GM18511 (cell line): ENCODE results near the gene GLE1.

Source experiments
- ATAC-seq: cut with Tn5 transposase; IDR thresholded peaks from one replicate; pipeline ENCODE4 v1.9.1; 2021; ENCODE audit warnings: mild to moderate bottlenecking, moderate library complexity; ENCODE audit not compliant: unreplicated experiment

Gene GLE1

DNA sequence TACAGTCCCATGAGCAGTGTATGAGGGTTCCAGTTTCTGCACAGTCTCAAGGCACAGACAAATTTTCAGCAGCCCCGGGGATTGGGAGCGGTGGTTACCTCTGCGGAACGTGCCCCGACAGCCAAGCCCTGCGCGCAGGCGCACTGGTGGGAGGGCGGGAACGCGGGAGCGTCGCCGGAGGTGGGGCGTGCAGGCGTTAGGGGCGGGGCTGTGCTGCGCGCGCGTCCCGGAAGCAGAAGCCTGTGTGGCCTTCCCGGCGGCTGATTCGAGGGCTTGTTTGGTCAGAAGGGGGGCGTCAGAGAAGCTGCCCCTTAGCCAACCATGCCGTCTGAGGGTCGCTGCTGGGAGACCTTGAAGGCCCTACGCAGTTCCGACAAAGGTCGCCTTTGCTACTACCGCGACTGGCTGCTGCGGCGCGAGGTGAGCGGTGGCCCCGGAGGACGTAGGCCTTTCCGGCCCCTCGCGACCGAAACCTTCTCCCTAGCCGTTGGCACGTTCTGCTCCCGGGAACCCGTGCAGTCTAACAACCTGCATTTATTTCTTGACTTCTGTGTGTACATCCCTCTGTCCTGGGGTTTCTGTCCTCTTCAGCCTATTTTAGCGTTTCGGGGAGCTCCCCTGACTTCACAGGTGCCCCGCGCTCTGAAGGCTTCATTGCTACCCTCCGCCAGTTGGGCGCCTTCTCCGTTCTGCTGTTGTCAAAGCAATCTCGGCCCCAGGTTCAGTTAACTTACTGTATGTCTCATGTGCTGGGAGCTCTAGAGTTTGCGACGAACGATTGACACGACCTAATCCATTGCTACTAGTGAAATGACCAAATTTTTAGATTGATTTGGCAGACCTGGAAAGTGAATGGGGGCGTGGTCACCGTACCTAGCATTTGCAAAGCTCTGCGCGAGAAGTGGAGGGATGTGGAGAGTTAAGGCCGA, at the start of gene GLE1:
TSS of gene GLE1 (plus strand) at position 235 of the 929 bp plus-strand sequence. CDS start at position 322, 87 bp downstream.
- peak; percentile 90 for ATAC-seq

GRCh38 chr9:128454991-128455390, 49.5 kb upstream of the GLE1 start:
- ATAC-seq, result no peak

DNA sequence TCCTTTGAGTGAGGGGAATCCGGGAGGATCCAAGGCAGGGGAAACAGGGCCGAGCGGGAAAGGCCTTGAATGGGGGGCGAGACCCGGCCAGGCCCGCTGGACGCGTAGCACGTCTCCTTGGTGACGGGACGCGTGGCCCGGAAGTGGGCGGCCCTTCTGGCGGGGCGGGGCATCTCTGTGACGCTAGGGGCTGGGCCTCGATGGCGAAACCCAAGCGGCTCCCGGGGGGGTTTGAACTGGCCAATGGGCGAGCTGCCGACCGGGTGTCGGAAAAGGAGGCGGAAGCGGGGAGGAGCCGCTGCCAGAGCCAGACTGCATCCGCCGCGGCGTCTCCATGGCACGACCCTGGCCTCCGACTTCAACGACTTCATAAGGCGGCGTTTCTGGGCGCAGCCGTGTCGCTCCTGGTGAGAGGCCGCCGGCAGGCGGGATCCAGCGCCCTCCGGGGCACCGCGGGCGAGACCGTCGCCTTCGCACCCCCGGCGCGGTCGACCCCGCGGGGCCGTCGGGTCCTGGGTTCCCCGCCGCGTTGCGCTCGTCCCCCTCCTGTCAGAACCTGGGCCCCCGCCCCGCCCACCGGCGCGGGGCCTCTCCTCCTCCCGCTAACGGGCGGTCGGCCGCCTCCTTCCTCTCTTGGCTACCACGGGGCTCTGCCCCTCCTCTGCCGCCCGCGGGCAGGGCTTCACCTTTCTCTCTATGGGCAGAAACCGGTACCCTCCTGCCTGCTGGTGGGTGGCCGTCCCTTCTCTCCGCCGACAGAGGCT, 48.5 kb upstream of the GLE1 start, which contains the start of gene ODF2:
TSS of gene ODF2 (plus strand) at position 158 of the 764 bp plus-strand sequence. CDS start at position 244, 86 bp downstream.
- peak; percentile 82 for ATAC-seq

GRCh38 chr9:128456613-128457061, 47.9 kb upstream of the GLE1 start:
- peak; percentile 77 for ATAC-seq

GRCh38 chr9:128457207-128457606, 47.3 kb upstream of the GLE1 start:
- ATAC-seq, result no peak

DNA sequence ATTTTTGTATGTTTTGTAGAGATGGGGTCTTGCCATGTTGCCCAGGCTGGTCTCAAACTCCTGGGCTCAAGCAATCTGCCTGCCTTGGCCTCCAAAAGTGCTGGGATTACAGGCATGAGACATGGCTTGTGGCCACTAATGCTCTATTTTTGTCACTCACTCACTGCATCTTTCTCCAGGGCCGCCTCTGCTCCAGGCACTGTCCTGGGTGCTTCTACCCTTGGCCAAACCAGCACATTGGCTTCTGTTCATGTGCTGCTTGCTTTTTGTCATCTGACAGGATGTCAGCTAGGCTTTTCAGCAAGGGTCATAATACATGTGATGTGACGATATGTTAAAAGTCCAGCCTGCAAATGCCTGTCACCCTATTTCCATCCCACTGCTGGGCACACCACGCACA, 45.5 kb upstream of the GLE1 start:
- no peak for ATAC-seq

- no peak for ATAC-seq
Measured at GRCh38 chr9:128469070-128469469, 35.4 kb upstream of the GLE1 start.

GRCh38 chr9:128470560-128470959, 34.0 kb upstream of the GLE1 start:
- ATAC-seq, result no peak

- no peak for ATAC-seq
Measured at GRCh38 chr9:128473104-128473503, 31.4 kb upstream of the GLE1 start.

DNA sequence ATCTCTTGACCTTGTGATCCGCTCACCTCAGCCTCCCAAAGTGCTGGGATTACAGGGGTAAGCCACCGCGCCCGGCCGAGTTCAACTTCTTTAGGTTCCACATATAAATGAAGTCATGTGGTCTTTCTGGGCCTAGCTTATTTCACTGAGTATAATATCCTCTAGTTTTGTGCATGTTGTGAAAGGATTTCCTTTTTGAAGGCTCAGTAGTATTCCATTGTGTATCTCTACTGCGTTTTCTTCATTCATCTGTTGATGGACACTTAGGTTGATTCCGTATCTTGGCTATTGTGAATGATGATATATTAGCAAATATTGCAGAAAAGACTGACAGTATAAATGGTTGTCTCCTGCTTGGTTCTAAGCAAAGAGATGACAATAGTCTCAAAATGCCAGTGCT, 28.7 kb upstream of the GLE1 start:
- no peak for ATAC-seq

GRCh38 chr9:128479262-128479661, 25.3 kb upstream of the GLE1 start:
- no peak for ATAC-seq

GRCh38 chr9:128481561-128481960, 23.0 kb upstream of the GLE1 start:
- no peak for ATAC-seq

- ATAC-seq, result no peak
Measured at GRCh38 chr9:128482186-128482585, 22.3 kb upstream of the GLE1 start.

- no peak for ATAC-seq
Measured at GRCh38 chr9:128484686-128485413, 19.7 kb upstream of the GLE1 start.

DNA sequence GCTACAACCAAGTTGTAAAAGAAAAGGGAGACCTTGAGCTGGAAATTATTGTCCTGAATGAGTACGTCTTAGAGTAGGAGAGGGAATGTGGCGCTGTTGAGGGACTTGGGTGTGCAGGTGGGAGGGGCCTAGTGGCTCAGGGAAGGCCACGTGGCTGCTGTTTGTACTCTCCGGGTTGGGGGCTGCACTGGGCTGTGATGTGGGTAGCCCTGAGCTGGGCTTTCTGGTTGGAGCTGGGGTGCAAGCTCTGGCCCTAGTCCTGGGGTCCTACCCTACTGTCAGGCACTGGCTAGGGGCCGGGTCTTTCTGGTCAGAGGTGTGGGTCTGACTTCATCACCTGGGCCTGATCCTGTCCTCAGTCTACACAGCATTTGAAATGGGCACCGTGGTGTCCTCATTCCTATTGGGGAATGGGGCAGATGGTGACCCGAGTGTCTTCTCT, 19.1 kb upstream of the GLE1 start:
- no peak for ATAC-seq

GRCh38 chr9:128486201-128486600, 18.3 kb upstream of the GLE1 start:
- ATAC-seq, result no peak

DNA sequence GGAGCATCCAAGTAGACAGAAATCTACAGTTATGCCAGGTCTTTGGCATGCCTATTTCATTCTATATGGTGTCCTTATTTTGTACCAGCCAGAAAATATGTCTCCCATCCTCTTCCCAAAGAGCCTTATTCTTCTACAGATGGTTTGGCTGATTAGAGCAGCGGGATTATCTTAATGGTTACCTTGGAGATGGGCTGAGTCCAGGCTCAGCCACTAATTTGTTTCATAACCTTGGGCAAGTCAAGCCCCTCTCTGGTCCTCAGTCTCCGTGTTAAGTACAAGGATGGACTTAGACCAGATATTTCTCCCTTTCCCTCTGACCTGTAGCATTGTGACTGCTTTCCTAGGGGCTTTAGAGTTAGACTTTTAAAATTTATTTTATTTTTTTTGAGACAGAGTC, 11.1 kb upstream of the GLE1 start:
- no peak for ATAC-seq

DNA sequence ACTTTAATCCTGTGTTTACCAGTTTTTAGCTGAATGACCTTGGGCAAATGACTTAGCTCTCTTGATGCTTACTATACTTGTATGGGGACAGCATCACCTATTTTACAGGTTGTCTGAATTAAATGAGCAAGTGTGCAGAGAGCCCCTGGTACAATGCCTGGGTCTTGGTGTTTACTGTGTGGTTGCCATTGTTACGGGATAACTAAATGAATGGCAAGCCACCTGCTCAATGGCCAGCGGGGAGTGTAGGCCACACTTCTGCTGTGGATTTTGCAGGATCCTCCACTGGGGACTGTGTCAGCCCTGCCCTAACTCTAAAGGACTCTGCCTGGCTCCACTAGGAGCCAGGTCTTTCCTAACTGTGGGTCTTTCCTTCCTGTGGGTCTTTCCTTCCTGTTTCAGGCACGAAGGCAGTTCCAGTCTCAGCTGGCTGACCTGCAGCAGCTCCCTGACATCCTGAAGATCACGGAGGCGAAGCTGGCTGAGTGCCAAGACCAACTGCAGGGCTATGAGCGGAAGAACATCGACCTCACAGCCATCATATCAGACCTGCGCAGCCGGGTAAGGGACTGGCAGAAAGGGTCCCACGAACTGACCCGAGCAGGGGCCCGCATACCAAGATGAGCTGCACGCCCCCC, 10.3 kb upstream of the GLE1 start:
- ATAC-seq, result no peak

GRCh38 chr9:128494746-128495129, 9.8 kb upstream of the GLE1 start:
- ATAC-seq, result no peak

GRCh38 chr9:128495296-128495695, 9.2 kb upstream of the GLE1 start:
- ATAC-seq, result no peak
